A673 (cell line): ENCODE results near the gene RAD51AP2. TPM values are rescaled to one million over a fixed set of nuclear protein-coding genes. Genes with fewer than 3 reads are reported as not detected.

Experiments
- BruUV-seq: library from RNA; stranded (reverse); fragments of 400-500 nt; replicated peaks from 2 replicates; lab custom pipeline; 2021; lab: Mats Ljungman, UMichigan
- CTCF ChIA-PET: fragments of 300-600 bp; sonication (Branson Sonifier 250); formaldehyde crosslinking; loops from one replicate; lab custom pipeline; 2022; ENCODE audit warnings: antibody characterized with exemption; lab: Charles Lee
- POLR2A ChIA-PET: fragments of 300-600 bp; sonication (Branson Sonifier 250); formaldehyde crosslinking; loops from one replicate; lab custom pipeline; 2022; ENCODE audit warnings: antibody characterized with exemption; ENCODE audit not compliant: low non-redundant PET; lab: Charles Lee
- DNase-seq: peaks from one replicate; pipeline ENCODE4 v3.0.0-alpha.2; 2015; ENCODE audit warnings: low spot score
- H3K27ac ChIP-seq: fragments of 200-600 bp; sonication (generic); 2 replicates; pipeline ENCODE4 v1.5.1; 2016; ENCODE audit warnings: mixed run types, low read depth, mild to moderate bottlenecking, mixed read lengths, antibody characterized with exemption, low read length; ENCODE audit not compliant: poor library complexity, severe bottlenecking
- H3K27me3 ChIP-seq: fragments of 200-600 bp; sonication (generic); replicated peaks from 2 replicates; pipeline ENCODE4 v1.6.1; 2017; ENCODE audit warnings: mixed run types, low read depth, mild to moderate bottlenecking, mixed read lengths, antibody characterized with exemption, low read length; ENCODE audit not compliant: insufficient read depth, poor library complexity
- H3K36me3 ChIP-seq: fragments of 200-600 bp; sonication (generic); 2 replicates; pipeline ENCODE4 v1.6.1; 2016; ENCODE audit warnings: mixed run types, mild to moderate bottlenecking, mixed read lengths, antibody characterized with exemption, low read length; ENCODE audit not compliant: insufficient read depth, poor library complexity, severe bottlenecking
- H3K4me1 ChIP-seq: fragments of 200-600 bp; sonication (generic); 2 replicates; pipeline ENCODE4 v1.6.1; 2017; ENCODE audit warnings: mixed run types, mild to moderate bottlenecking, mixed read lengths, antibody characterized with exemption, low read length; ENCODE audit not compliant: insufficient read depth, poor library complexity, severe bottlenecking
- H3K4me3 ChIP-seq: fragments of 200-600 bp; sonication (generic); 2 replicates; pipeline ENCODE4 v1.5.1; 2016; ENCODE audit warnings: low read depth, mixed run types, mild to moderate bottlenecking, mixed read lengths, low read length; ENCODE audit not compliant: poor library complexity, severe bottlenecking
- H3K9me3 ChIP-seq: fragments of 200-600 bp; sonication (generic); 2 replicates; pipeline ENCODE4 v1.6.1; 2016; ENCODE audit warnings: mixed run types, low read depth, mild to moderate bottlenecking, mixed read lengths, antibody characterized with exemption, low read length; ENCODE audit not compliant: poor library complexity, severe bottlenecking
- CTCF ChIP-seq: fragments of 300-800, 200-600 bp; sonication (generic); conservative IDR thresholded peaks from 2 replicates; pipeline ENCODE4 v1.5.1; 2017; ENCODE audit warnings: low read depth, mild to moderate bottlenecking, antibody characterized with exemption, low read length, moderate library complexity, mixed read lengths
- EZH2 ChIP-seq: fragments of 200-600 bp; sonication (generic); IDR thresholded peaks from 2 replicates; pipeline ENCODE4 v1.6.1; 2017; ENCODE audit warnings: borderline replicate concordance, low read depth, mild to moderate bottlenecking, mixed read lengths, antibody characterized with exemption, low read length; ENCODE audit not compliant: poor library complexity, severe bottlenecking
- intact Hi-C: fragments of 100-400 bp; cut with micrococcal nuclease; formaldehyde crosslinking; loops from one replicate; pipeline ENCODE4 v1.10.0; 2022; ENCODE audit not compliant: unreplicated experiment
- total RNA-seq: library from RNA; stranded (reverse); gene quantifications from 2 replicates; pipeline ENCODE4 v1.2.3, GENCODE V29; 2021

Gene RAD51AP2
- total RNA-seq, 1 experiment from 2014 or later: 0.13 TPM

GRCh38 chr2:17540813-17541530 lies 22.7 kb upstream of the RAD51AP2 start:
- CTCF ChIA-PET: interaction anchor here (0.5 to 1.1 kb wide), 2 partner anchors 47 to 70 kb away, joined by 3 to 4 read pairs; no protein-coding TSS in a partner anchor
- no peaks in the 10 kb centered on the region for H3K9me3 ChIP-seq
- H3K4me3 ChIP-seq: peak overlapping the region; percentile 64
- TF ChIP-seq CTCF (no peak), EZH2 (no peak)
- no peak for DNase-seq
- no TSS peak for BruUV-seq
- POLR2A ChIA-PET: no interaction called here
- H3K4me1 ChIP-seq: peaks cover 13% of the 10 kb centered on the region
- intact Hi-C loops: loop anchor here (5.0 kb wide), 1 partner anchor 81 kb away; no protein-coding TSS in a partner anchor
- no peak overlapping the region for H3K27ac ChIP-seq
- H3K36me3 ChIP-seq: no peaks in the 10 kb centered on the region
- H3K27me3 ChIP-seq: no peaks in the 10 kb centered on the region

- CTCF ChIA-PET: interaction anchor here (0.5 to 1.1 kb wide), 3 partner anchors 48 to 106 kb away, joined by 3 to 4 read pairs (median 4); no protein-coding TSS in a partner anchor
- no peaks in the 10 kb centered on the region for H3K36me3 ChIP-seq
These were observed 22.0 kb upstream of the RAD51AP2 start, which contains the start of gene VSNL1 for GRCh38 chr2:17540093-17540812. Gene VSNL1, plus strand, starts transcription at chr2:17540696. Its CDS starts 51,379 bp downstream, at chr2:17592075.

More at GRCh38 chr2:17540093-17540812, 22.0 kb upstream of the RAD51AP2 start, which contains the start of gene VSNL1:
- intact Hi-C loops: loop anchor here (5.0 kb wide), 1 partner anchor 82 kb away; no protein-coding TSS in a partner anchor
- Histone ChIP-seq H3K27ac (peak within 1 kb of the TSS; percentile 69), H3K4me1 (peaks cover 10% of the 10 kb centered on the region), H3K4me3 (peak within 1 kb of the TSS; percentile 64), H3K27me3 (no peaks in the 10 kb centered on the region), H3K9me3 (no peaks in the 10 kb centered on the region)
- POLR2A ChIA-PET: no interaction called here
- TF ChIP-seq CTCF (peak; percentile 12; the same call in 1 of the 2 replicates), EZH2 (no peak)
- peak; percentile 99 for DNase-seq
- TSS peak; percentile 68 for BruUV-seq
